Fibroblast of lung (primary cell): Measurements from ENCODE around the gene CEP85. TPM values are rescaled to one million over a fixed set of nuclear protein-coding genes. Genes with fewer than 3 reads are reported as not detected.

Source experiments
- DNase-seq, 2 donors: peaks; one replicate each; pipeline versions ENCODE4 v3.0.0 to v3.0.0-alpha.2; 2010; ENCODE audit warnings: low read depth in 2 of 2
- H2AFZ ChIP-seq: 2 replicates; pipeline ENCODE4 v1.5.1; 2012; ENCODE audit warnings: low read length, control low read depth, inconsistent platforms
- H3K27ac ChIP-seq: 2 replicates; pipeline ENCODE4 v1.5.1; 2011; ENCODE audit warnings: low read length, control low read depth; ENCODE audit not compliant: insufficient read depth
- H3K27me3 ChIP-seq: 2 replicates; pipeline ENCODE4 v1.5.1; 2011; ENCODE audit warnings: mild to moderate bottlenecking, low read length; ENCODE audit not compliant: control insufficient read depth, insufficient read depth
- H3K36me3 ChIP-seq: 2 replicates; pipeline ENCODE4 v1.5.1; 2011; ENCODE audit warnings: low read length; ENCODE audit not compliant: control insufficient read depth, insufficient read depth
- H3K4me1 ChIP-seq: 2 replicates; pipeline ENCODE4 v1.5.1; 2011; ENCODE audit warnings: low read length; ENCODE audit not compliant: control insufficient read depth, insufficient read depth; ENCODE audit errors: extremely low read depth
- H3K4me2 ChIP-seq: 2 replicates; pipeline ENCODE4 v1.5.1; 2011; ENCODE audit warnings: low read length, control low read depth; ENCODE audit not compliant: insufficient read depth; ENCODE audit errors: extremely low read depth
- H3K4me3 ChIP-seq, 4 experiments: fragments of 200-600 bp in 1 of 4; sonication (generic) in 1 of 4; replicated peaks in 1 of 4; 2 replicates each; pipeline ENCODE4 v1.5.1; 2011 to 2016; ENCODE audit warnings: low read length in 4 of 4, low read depth in 3 of 4, mild to moderate bottlenecking in 3 of 4, control low read depth in 2 of 4, inconsistent platforms in 1 of 4, mixed read lengths in 1 of 4; ENCODE audit not compliant: insufficient read depth in 1 of 4; ENCODE audit errors: control extremely low read depth in 1 of 4
- H3K79me2 ChIP-seq: 2 replicates; pipeline ENCODE4 v1.5.1; 2012; ENCODE audit warnings: mild to moderate bottlenecking, low read length, inconsistent platforms; ENCODE audit not compliant: control insufficient read depth, insufficient read depth
- H3K9ac ChIP-seq: 2 replicates; pipeline ENCODE4 v1.5.1; 2011; ENCODE audit warnings: mild to moderate bottlenecking, low read length, control low read depth; ENCODE audit not compliant: insufficient read depth
- H3K9me3 ChIP-seq: 2 replicates; pipeline ENCODE4 v1.5.1; 2012; ENCODE audit warnings: low read depth, low read length; ENCODE audit not compliant: control insufficient read depth, insufficient read depth
- H4K20me1 ChIP-seq: 2 replicates; pipeline ENCODE4 v1.5.1; 2011; ENCODE audit warnings: low read length; ENCODE audit not compliant: control insufficient read depth, insufficient read depth; ENCODE audit errors: extremely low read depth
- EZH2 ChIP-seq: IDR thresholded peaks from 2 replicates; pipeline ENCODE4 v1.5.1; 2012; ENCODE audit warnings: low read length, control low read depth, mild to moderate bottlenecking; ENCODE audit errors: missing control alignments
- polyA plus RNA-seq, 2 donors: library from polyadenylated mRNA; depleted of rRNA in 1 of 2; stranded (reverse) in 1 of 2; unstranded in 1 of 2; fragments of >200 nt; gene quantifications; 2 replicates each; pipeline ENCODE4 v1.2.1, GENCODE V29; 2011 to 2012; ENCODE audit warnings: missing spikeins in 1 of 2
- total RNA-seq: library from RNA; depleted of rRNA; stranded (reverse); fragments of >200 nt; gene quantifications from 2 replicates; pipeline ENCODE4 v1.2.1, GENCODE V29; 2014
- TF ChIP-seq, protein P1 (sequence below), 2 donors: IDR thresholded peaks in 1 of 2; conservative IDR thresholded peaks in 1 of 2; 1 replicate in 1 of 2; 2 replicates in 1 of 2; pipeline ENCODE4 v1.5.1; 2011 to 2012; ENCODE audit warnings: low read length in 2 of 2, control low read depth in 1 of 2, inconsistent platforms in 1 of 2, low read depth in 1 of 2, mild to moderate bottlenecking in 1 of 2

CEP85 gene
- total and polyA plus RNA-seq, 2 donors (not counting 1 experiment from before 2014, with no cell fraction given) = 4.7 to 6.9 TPM

DNA sequence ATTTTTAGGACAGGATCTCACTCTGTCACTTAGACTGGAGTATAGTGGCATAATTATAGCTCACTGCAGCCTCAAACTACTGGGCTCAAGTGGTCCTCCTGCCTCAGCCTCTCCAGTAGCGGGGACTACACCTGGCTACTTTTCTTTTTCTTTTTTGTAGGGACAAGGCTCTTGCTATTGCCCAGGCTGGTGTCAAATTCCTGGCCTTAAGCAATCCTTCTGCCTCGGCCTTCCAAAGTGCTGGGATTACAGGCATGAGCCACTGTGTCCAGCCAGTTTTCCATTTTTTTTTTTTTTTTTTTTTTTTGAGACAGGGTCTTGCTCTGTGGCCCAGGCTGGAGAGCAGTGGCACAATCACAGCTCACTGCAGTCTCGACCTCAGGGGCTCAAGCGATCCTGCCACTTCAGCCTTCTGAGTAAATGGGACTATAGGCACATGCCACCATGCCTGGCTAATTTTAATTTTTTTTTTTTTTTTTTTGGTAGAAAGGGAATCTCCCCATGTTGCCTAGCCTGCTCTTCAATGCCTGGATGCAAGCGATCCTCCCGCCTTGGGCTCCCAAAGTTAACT lies 20.6 kb upstream of the CEP85 start:
- peaks cover 15% of the 10 kb centered on the region for H3K27me3 ChIP-seq
- H3K4me2 ChIP-seq = no peak overlapping the region
- no peak for DNase-seq
- H3K27ac ChIP-seq = no peak overlapping the region
- no peaks in the 10 kb centered on the region for H3K36me3 ChIP-seq
- H3K79me2 ChIP-seq = no peaks in the 10 kb centered on the region
- H2AFZ ChIP-seq = no peak overlapping the region
- H3K9ac ChIP-seq = no peak overlapping the region
- TF ChIP-seq EZH2 = no peak
- TF ChIP-seq, protein P1, sequence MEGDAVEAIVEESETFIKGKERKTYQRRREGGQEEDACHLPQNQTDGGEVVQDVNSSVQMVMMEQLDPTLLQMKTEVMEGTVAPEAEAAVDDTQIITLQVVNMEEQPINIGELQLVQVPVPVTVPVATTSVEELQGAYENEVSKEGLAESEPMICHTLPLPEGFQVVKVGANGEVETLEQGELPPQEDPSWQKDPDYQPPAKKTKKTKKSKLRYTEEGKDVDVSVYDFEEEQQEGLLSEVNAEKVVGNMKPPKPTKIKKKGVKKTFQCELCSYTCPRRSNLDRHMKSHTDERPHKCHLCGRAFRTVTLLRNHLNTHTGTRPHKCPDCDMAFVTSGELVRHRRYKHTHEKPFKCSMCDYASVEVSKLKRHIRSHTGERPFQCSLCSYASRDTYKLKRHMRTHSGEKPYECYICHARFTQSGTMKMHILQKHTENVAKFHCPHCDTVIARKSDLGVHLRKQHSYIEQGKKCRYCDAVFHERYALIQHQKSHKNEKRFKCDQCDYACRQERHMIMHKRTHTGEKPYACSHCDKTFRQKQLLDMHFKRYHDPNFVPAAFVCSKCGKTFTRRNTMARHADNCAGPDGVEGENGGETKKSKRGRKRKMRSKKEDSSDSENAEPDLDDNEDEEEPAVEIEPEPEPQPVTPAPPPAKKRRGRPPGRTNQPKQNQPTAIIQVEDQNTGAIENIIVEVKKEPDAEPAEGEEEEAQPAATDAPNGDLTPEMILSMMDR (conservative IDR thresholded peaks at IDR 0.05 in 1 of 2, IDR thresholded peaks at IDR 0.05 in 1 of 2; ENCODE audit: low read depth in 1 of 2, low read length in 2 of 2) = no peak
- H3K9me3 ChIP-seq = no peaks in the 10 kb centered on the region
- no peak overlapping the region for H3K4me3 ChIP-seq
- no peaks in the 10 kb centered on the region for H4K20me1 ChIP-seq
- H3K4me1 ChIP-seq = no peaks in the 10 kb centered on the region

DNA sequence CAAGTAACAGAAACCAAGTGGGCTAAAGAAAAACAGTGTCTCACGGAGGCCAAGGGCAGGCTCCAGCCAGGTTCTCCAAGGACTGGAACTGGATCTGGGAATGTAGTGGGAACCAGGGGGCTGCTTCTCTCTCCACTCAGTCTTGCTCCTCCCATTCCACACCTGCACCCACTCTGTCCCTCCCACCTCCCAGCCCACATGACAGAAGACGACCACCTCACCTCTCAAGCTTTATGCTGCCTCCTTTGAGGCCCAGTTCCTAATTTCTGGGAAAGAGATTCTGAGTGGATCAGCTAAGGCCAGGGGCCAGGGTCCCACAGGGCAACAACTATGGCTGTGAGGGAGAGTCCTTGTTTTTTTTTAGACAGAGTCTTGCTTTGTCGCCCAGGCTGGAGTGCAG lies 18.8 kb upstream of the CEP85 start:
- Histone ChIP-seq H3K4me1 (no peaks in the 10 kb centered on the region), H3K79me2 (no peaks in the 10 kb centered on the region), H2AFZ (no peak overlapping the region), H3K36me3 (no peaks in the 10 kb centered on the region), H3K9ac (no peak overlapping the region), H3K4me3 (no peak overlapping the region), H3K4me2 (no peak overlapping the region), H4K20me1 (no peaks in the 10 kb centered on the region), H3K27ac (no peak overlapping the region), H3K9me3 (no peaks in the 10 kb centered on the region), H3K27me3 (peaks cover 12% of the 10 kb centered on the region)
- TF ChIP-seq EZH2 = no peak
- TF ChIP-seq, protein P1 (conservative IDR thresholded peaks at IDR 0.05 in 1 of 2, IDR thresholded peaks at IDR 0.05 in 1 of 2; ENCODE audit: low read depth in 1 of 2, low read length in 2 of 2) = no peak
- no peak for DNase-seq

DNA sequence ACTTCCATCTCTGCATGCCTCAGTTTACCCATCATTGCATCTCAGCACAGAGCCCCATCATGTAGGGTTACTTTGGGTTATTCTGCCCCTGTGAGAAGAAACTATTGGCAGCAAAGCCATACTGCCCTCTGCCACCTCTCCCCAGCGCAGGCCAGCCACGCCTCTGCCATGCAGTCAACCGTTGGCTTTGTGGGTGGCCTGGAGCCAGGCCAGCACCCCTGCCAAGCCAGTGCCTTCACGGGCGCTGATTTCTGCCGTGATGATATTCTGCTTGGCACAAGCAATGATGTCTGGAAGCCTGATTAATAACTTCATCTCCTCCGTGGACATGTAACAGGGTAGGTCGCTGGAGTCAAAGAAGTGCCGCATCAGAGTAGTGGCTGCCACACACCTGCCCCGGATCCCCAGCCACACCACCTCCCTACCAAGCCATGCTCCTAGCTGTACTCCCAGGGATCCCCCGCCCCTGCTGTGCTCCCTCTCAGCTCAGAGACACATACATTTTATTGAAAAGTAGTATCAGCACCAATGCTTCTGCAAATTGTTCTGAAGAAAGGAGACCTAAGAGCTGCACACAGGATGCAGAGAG lies 15.0 kb upstream of the CEP85 start:
- H3K9ac ChIP-seq = no peak overlapping the region
- no peak for DNase-seq
- TF ChIP-seq EZH2 = no peak
- TF ChIP-seq, protein P1 (conservative IDR thresholded peaks at IDR 0.05 in 1 of 2, IDR thresholded peaks at IDR 0.05 in 1 of 2; ENCODE audit: low read depth in 1 of 2, low read length in 2 of 2) = no peak
- H3K9me3 ChIP-seq = no peaks in the 10 kb centered on the region
- no peaks in the 10 kb centered on the region for H4K20me1 ChIP-seq
- no peaks in the 10 kb centered on the region for H3K4me1 ChIP-seq
- H3K4me2 ChIP-seq = no peak overlapping the region
- peaks cover 31% of the 10 kb centered on the region for H3K27me3 ChIP-seq
- H2AFZ ChIP-seq = no peak overlapping the region
- H3K27ac ChIP-seq = no peak overlapping the region
- H3K79me2 ChIP-seq = no peaks in the 10 kb centered on the region
- no peak overlapping the region for H3K4me3 ChIP-seq
- H3K36me3 ChIP-seq = no peaks in the 10 kb centered on the region
